Neural progenitor cell (in vitro differentiated cells): ENCODE measurements around the gene SHKBP1.

Experiments used
- CTCF ChIP-seq: fragments of 200-600 bp; sonication (generic); IDR thresholded peaks from 2 replicates; pipeline ENCODE4 v1.5.1; 2017; ENCODE audit warnings: antibody characterized with exemption, mild to moderate bottlenecking
- EZH2 ChIP-seq: fragments of 200-600 bp; sonication (generic); IDR thresholded peaks from 2 replicates; pipeline ENCODE4 v1.6.1; 2017; ENCODE audit warnings: antibody characterized with exemption, mild to moderate bottlenecking, moderate library complexity

GRCh38 chr19:40534148-40534547 lies 42.5 kb upstream of the SHKBP1 start:
- no peak for TF ChIP-seq EZH2
- no peak for TF ChIP-seq CTCF
